B cell (primary cell): ENCODE data around the gene FXYD3. TPM values are rescaled to one million over a fixed set of nuclear protein-coding genes. Genes with fewer than 3 reads are reported as not detected.

Source experiments
- ATAC-seq: fragments of 200-7000 bp; cut with Tn5 transposase; one replicate; pipeline ENCODE4 v1.10.0; 2021; ENCODE audit warnings: low read depth, mild to moderate bottlenecking, moderate number of reproducible peaks, moderate library complexity
- CTCF ChIA-PET: fragments of 350-600 bp; sonication (Branson Sonifier 250); formaldehyde crosslinking; loops from one replicate; lab custom pipeline; 2021; ENCODE audit warnings: antibody characterized with exemption, inconsistent platforms; lab: Charles Lee
- POLR2A ChIA-PET: fragments of 350-600 bp; sonication (Branson Sonifier 250); formaldehyde crosslinking; loops from one replicate; lab custom pipeline; 2021; ENCODE audit warnings: antibody characterized with exemption; lab: Charles Lee
- DNase-seq: peaks from one replicate; pipeline ENCODE4 v3.0.0; 2013
- H2AFZ ChIP-seq: 2 replicates; pipeline ENCODE4 v1.6.1; 2012; ENCODE audit warnings: mild to moderate bottlenecking, low read depth, low read length; ENCODE audit not compliant: insufficient read depth, poor library complexity, severe bottlenecking
- H3K27ac ChIP-seq, 2 donors: 1 replicate in 1 of 2; 2 replicates in 1 of 2; pipeline ENCODE4 v1.5.1; 2012 to 2013; ENCODE audit warnings: low read length in 2 of 2, mild to moderate bottlenecking in 2 of 2, moderate library complexity in 1 of 2
- H3K27me3 ChIP-seq, 4 experiments: fragments of 200-600 bp in 1 of 4; sonication (generic) in 1 of 4; replicated peaks in 1 of 4; 1 replicate in 2 of 4; 2 replicates in 2 of 4; pipeline versions ENCODE4 v1.6.1 to v1.7.0; 2013 to 2016; ENCODE audit warnings: low read length in 3 of 4, mild to moderate bottlenecking in 2 of 4, mixed read lengths in 1 of 4, moderate library complexity in 1 of 4; ENCODE audit not compliant: insufficient read depth in 4 of 4, control insufficient read depth in 3 of 4; ENCODE audit errors: control extremely low read depth in 1 of 4
- H3K36me3 ChIP-seq, 2 experiments: replicated peaks in 1 of 2; 1 replicate in 1 of 2; 2 replicates in 1 of 2; pipeline versions ENCODE4 v1.6.1 to v1.7.1; 2013; ENCODE audit warnings: low read length in 1 of 2; ENCODE audit not compliant: insufficient read depth in 2 of 2, control insufficient read depth in 1 of 2; ENCODE audit errors: control extremely low read depth in 1 of 2, extremely low read depth in 1 of 2
- H3K4me1 ChIP-seq, 2 donors: fragments of 200-600 bp in 1 of 2; sonication (generic) in 1 of 2; 1 replicate in 1 of 2; 2 replicates in 1 of 2; pipeline versions ENCODE4 v1.5.1 to v1.6.1; 2013 to 2017; ENCODE audit warnings: low read length in 2 of 2; ENCODE audit not compliant: control insufficient read depth in 2 of 2, insufficient read depth in 2 of 2
- H3K4me2 ChIP-seq: replicated peaks from 2 replicates; pipeline ENCODE3; 2012; ENCODE audit warnings: mild to moderate bottlenecking, low read depth, low read length; ENCODE audit not compliant: poor library complexity, severe bottlenecking
- H3K4me3 ChIP-seq, 5 experiments: fragments of 200-600 bp in 1 of 5; sonication (generic) in 1 of 5; 1 replicate in 3 of 5; 2 replicates in 2 of 5; pipeline versions ENCODE4 v1.5.1 to v1.7.0; 2011 to 2016; ENCODE audit warnings: low read length in 4 of 5, mild to moderate bottlenecking in 4 of 5, low read depth in 2 of 5, control low read depth in 1 of 5, moderate library complexity in 1 of 5; ENCODE audit not compliant: insufficient read depth in 1 of 5; ENCODE audit errors: control extremely low read depth in 1 of 5, extremely low read depth in 1 of 5
- H3K79me2 ChIP-seq: fragments of 200-600 bp; sonication (generic); one replicate; pipeline ENCODE4 v1.6.0; 2016; ENCODE audit warnings: low read length; ENCODE audit not compliant: control insufficient read depth, insufficient read depth
- H3K9ac ChIP-seq: fragments of 200-600 bp; sonication (generic); 2 replicates; pipeline ENCODE4 v1.6.1; 2017; ENCODE audit warnings: mild to moderate bottlenecking, low read length, moderate library complexity
- H3K9me3 ChIP-seq, 3 donors: one replicate each; pipeline versions ENCODE4 v1.6.1 to v1.7.1; 2013; ENCODE audit warnings: low read length in 2 of 3; ENCODE audit not compliant: control insufficient read depth in 2 of 3, insufficient read depth in 1 of 3; ENCODE audit errors: control extremely low read depth in 1 of 3
- H4K20me1 ChIP-seq: 2 replicates; pipeline ENCODE4 v1.6.0; 2012; ENCODE audit warnings: mild to moderate bottlenecking, low read length; ENCODE audit not compliant: insufficient read depth, control insufficient read depth, poor library complexity, severe bottlenecking
- H3K27ac Mint-ChIP-seq: one replicate; pipeline ENCODE4 v1.8.0; 2021; ENCODE audit warnings: mixed read lengths
- H3K27me3 Mint-ChIP-seq: one replicate; pipeline ENCODE4 v1.8.0; 2021; ENCODE audit warnings: mixed read lengths
- H3K4me1 Mint-ChIP-seq: one replicate; pipeline ENCODE4 v1.8.0; 2021; ENCODE audit warnings: mixed read lengths
- H3K4me3 Mint-ChIP-seq: one replicate; pipeline ENCODE4 v1.8.0; 2021; ENCODE audit warnings: mixed read lengths
- H3K9me3 Mint-ChIP-seq: one replicate; pipeline ENCODE4 v1.8.0; 2022; ENCODE audit warnings: mixed read lengths; ENCODE audit not compliant: insufficient read depth
- CTCF ChIP-seq: fragments of 200-600 bp; IDR thresholded peaks from one replicate; pipeline ENCODE4 v1.8.0; 2022; ENCODE audit warnings: antibody characterized with exemption, mild to moderate bottlenecking
- EZH2 ChIP-seq: IDR thresholded peaks from 2 replicates; pipeline ENCODE4 v1.6.1; 2012; ENCODE audit warnings: borderline replicate concordance, low read depth, mild to moderate bottlenecking, moderate library complexity, low read length; ENCODE audit not compliant: insufficient read depth, poor library complexity, severe bottlenecking
- WGBS: methylation state at CpG from one replicate; pipeline ENCODE4 v1.1.5; 2013; ENCODE audit warnings: missing lambda C conversion rate; ENCODE audit not compliant: insufficient coverage; 5-methylcytosine and 5-hydroxymethylcytosine counted together
- intact Hi-C: fragments of 100-400 bp; cut with micrococcal nuclease; formaldehyde crosslinking; loops from one replicate; pipeline ENCODE4 v1.10.0; 2022
- polyA plus RNA-seq: library from polyadenylated mRNA; depleted of rRNA; stranded (reverse); fragments of >200 nt; gene quantifications from 2 replicates; pipeline ENCODE4 v1.2.3, GENCODE V29; 2012
- total RNA-seq, 2 donors: library from RNA; stranded (reverse); fragments of 120-200 nt in 1 of 2; gene quantifications; 1 replicate in 1 of 2; 2 replicates in 1 of 2; pipeline versions ENCODE4 v1.2.3 to v1.2.4, GENCODE V29; 2013 to 2022

FXYD3 gene
- total and polyA plus RNA-seq, 2 donors (not counting 1 experiment from before 2014, with no cell fraction given) = not detected

- WGBS = 82% methylated on average over 3 of the region's 6 CpGs
- Mint-ChIP-seq H3K9me3 (no peaks in the 10 kb centered on the region), H3K27me3 (peaks cover 9% of the 10 kb centered on the region), H3K4me1 (peaks cover 32% of the 10 kb centered on the region), H3K4me3 (peak overlapping the region; percentile 62), H3K27ac (no peak overlapping the region)
- H3K27me3 ChIP-seq = peaks cover 0 to 13% (median 3%) of the 10 kb centered on the region in 4 experiments
- DNase-seq (no peak), ATAC-seq (no peak)
- H3K9ac ChIP-seq = no peak overlapping the region
- intact Hi-C loops = loop anchor here (10.0 kb wide), 2 partner anchors 181 to 351 kb away; partner anchors contain the start of genes CD22 and KRTDAP
- H2AFZ ChIP-seq = no peak overlapping the region
- H3K27ac ChIP-seq = no peak overlapping the region
- H3K4me1 ChIP-seq = peaks cover 25 to 37% of the 10 kb centered on the region in 2 donors
- H3K36me3 ChIP-seq = no peaks in the 10 kb centered on the region
- no peak overlapping the region for H3K4me2 ChIP-seq
- TF ChIP-seq CTCF (no peak), EZH2 (no peak)
- ChIA-PET POLR2A (no interaction called here), CTCF (interaction anchor here (1.0 to 7.0 kb wide), 5 partner anchors 8 to 125 kb away, joined by 3 to 77 read pairs (median 3); partner anchors contain the start of genes FXYD5 and USF2)
- H3K9me3 ChIP-seq = no peaks in the 10 kb centered on the region
- no peak overlapping the region for H3K4me3 ChIP-seq
- H4K20me1 ChIP-seq = no peaks in the 10 kb centered on the region
- no peaks in the 10 kb centered on the region for H3K79me2 ChIP-seq
Measured at GRCh38 chr19:35144259-35144599, 28.6 kb downstream of the FXYD3 start.

GRCh38 chr19:35144600-35145436 lies 29.2 kb downstream of the FXYD3 start:
- Histone ChIP-seq H3K36me3 (no peaks in the 10 kb centered on the region), H3K4me2 (no peak overlapping the region), H3K27ac (no peak overlapping the region), H3K27me3 (peaks cover 0 to 11% (median 3%) of the 10 kb centered on the region in 4 experiments), H3K79me2 (no peaks in the 10 kb centered on the region), H3K4me1 (peaks cover 25 to 37% of the 10 kb centered on the region in 2 donors), H3K4me3 (no peak overlapping the region), H3K9ac (no peak overlapping the region), H4K20me1 (no peaks in the 10 kb centered on the region), H2AFZ (no peak overlapping the region), H3K9me3 (no peaks in the 10 kb centered on the region)
- DNase-seq = peak; percentile 50
- H3K4me1 Mint-ChIP-seq = peaks cover 32% of the 10 kb centered on the region
- CTCF ChIA-PET = interaction anchor here (0.7 to 7.0 kb wide), 6 partner anchors 7 to 124 kb away, joined by 3 to 77 read pairs (median 4); partner anchors contain the start of genes FXYD5 and USF2
- ATAC-seq = no peak
- no peak overlapping the region for H3K4me3 Mint-ChIP-seq
- peaks cover 9% of the 10 kb centered on the region for H3K27me3 Mint-ChIP-seq
- intact Hi-C loops = loop anchor here (10.0 kb wide), 2 partner anchors 180 to 350 kb away; partner anchors contain the start of genes CD22 and KRTDAP
- no peaks in the 10 kb centered on the region for H3K9me3 Mint-ChIP-seq
- no peak for TF ChIP-seq EZH2
- POLR2A ChIA-PET = no interaction called here
- 67% methylated on average over 4 of the region's 15 CpGs for WGBS
- H3K27ac Mint-ChIP-seq = no peak overlapping the region
